GM23338 (cell line): Measurements from ENCODE around the gene SLC13A3. TPM values are rescaled to one million over a fixed set of nuclear protein-coding genes. Genes with fewer than 3 reads are reported as not detected.

ENCODE experiments used
- ATAC-seq: fragments of 200-7000 bp; cut with Tn5 transposase; 3 replicates; pipeline ENCODE4 v1.9.1; 2020
- DNase-seq: peaks from one replicate; pipeline ENCODE4 v3.0.0-alpha.2; 2015; ENCODE audit warnings: low spot score
- H2AFZ ChIP-seq: fragments of 200-600 bp; sonication (generic); 2 replicates; pipeline ENCODE4 v1.8.0; 2016; ENCODE audit warnings: antibody characterized with exemption, mild to moderate bottlenecking, moderate library complexity
- H3F3A ChIP-seq: fragments of 200-600 bp; sonication (generic); replicated peaks from 2 replicates; pipeline ENCODE4 v1.8.0; 2017; ENCODE audit warnings: antibody characterized with exemption, mixed run types, low read depth
- H3K27ac ChIP-seq: fragments of 200-600 bp; sonication (generic); 2 replicates; pipeline ENCODE4 v1.6.1; 2016; ENCODE audit warnings: low read depth
- H3K27me3 ChIP-seq: fragments of 200-600 bp; sonication (generic); 2 replicates; pipeline ENCODE4 v1.8.0; 2016; ENCODE audit warnings: mild to moderate bottlenecking, mixed run types, moderate library complexity; ENCODE audit not compliant: insufficient read depth
- H3K36me3 ChIP-seq: fragments of 200-600 bp; sonication (generic); 2 replicates; pipeline ENCODE4 v1.8.0; 2016; ENCODE audit warnings: mild to moderate bottlenecking; ENCODE audit not compliant: insufficient read depth
- H3K4me1 ChIP-seq: fragments of 200-600 bp; sonication (generic); 2 replicates; pipeline ENCODE4 v1.8.0; 2016; ENCODE audit warnings: mild to moderate bottlenecking, moderate library complexity; ENCODE audit not compliant: insufficient read depth
- H3K4me2 ChIP-seq: fragments of 200-600 bp; sonication (generic); 2 replicates; pipeline ENCODE4 v1.7.1; 2017; ENCODE audit warnings: mixed run types
- H3K4me3 ChIP-seq: fragments of 200-600 bp; sonication (generic); 2 replicates; pipeline ENCODE4 v1.6.1; 2016; ENCODE audit warnings: mixed run types
- H3K79me2 ChIP-seq: fragments of 200-600 bp; sonication (generic); replicated peaks from 2 replicates; pipeline ENCODE4 v1.8.0; 2017; ENCODE audit warnings: mild to moderate bottlenecking; ENCODE audit not compliant: insufficient read depth
- H3K9me2 ChIP-seq: fragments of 200-600 bp; sonication (generic); 2 replicates; pipeline ENCODE4 v1.8.0; 2017; ENCODE audit not compliant: insufficient read depth
- H4K20me1 ChIP-seq: fragments of 200-600 bp; sonication (generic); replicated peaks from 2 replicates; pipeline ENCODE4 v1.8.0; 2017; ENCODE audit warnings: mild to moderate bottlenecking; ENCODE audit not compliant: insufficient read depth
- H3K27ac Mint-ChIP-seq: 2 replicates; pipeline ENCODE4 v1.8.0; 2020; ENCODE audit warnings: inconsistent platforms, mild to moderate bottlenecking, moderate library complexity, mixed read lengths
- H3K27me3 Mint-ChIP-seq: 3 replicates; pipeline ENCODE4 v1.8.0; 2022; ENCODE audit warnings: low read depth, mild to moderate bottlenecking, moderate library complexity, mixed read lengths, inconsistent platforms; ENCODE audit not compliant: insufficient read depth, poor library complexity
- H3K36me3 Mint-ChIP-seq: 3 replicates; pipeline ENCODE4 v1.8.0; 2021; ENCODE audit warnings: low read depth, mild to moderate bottlenecking, inconsistent platforms, moderate library complexity, mixed read lengths
- H3K4me1 Mint-ChIP-seq: 3 replicates; pipeline ENCODE4 v1.8.0; 2020; ENCODE audit warnings: mild to moderate bottlenecking, inconsistent platforms, mixed read lengths
- H3K4me3 Mint-ChIP-seq: 3 replicates; pipeline ENCODE4 v1.8.0; 2021; ENCODE audit warnings: moderate library complexity, mild to moderate bottlenecking, inconsistent platforms, mixed read lengths
- H3K9me3 Mint-ChIP-seq: 3 replicates; pipeline ENCODE4 v1.8.0; 2020; ENCODE audit warnings: moderate library complexity, mild to moderate bottlenecking, inconsistent platforms, mixed read lengths
- CTCF ChIP-seq, 2 experiments: fragments of 200-600 bp in 1 of 2; sonication (generic) in 1 of 2; conservative IDR thresholded peaks; 2 replicates each; pipeline versions ENCODE4 v1.5.1 to v1.6.1; 2016 to 2017; ENCODE audit warnings: antibody characterized with exemption in 2 of 2, low read depth in 2 of 2, mild to moderate bottlenecking in 2 of 2, moderate library complexity in 1 of 2
- ETS1 ChIP-seq: IDR thresholded peaks from 2 replicates; pipeline ENCODE4 v1.6.1; 2016; ENCODE audit warnings: antibody characterized with exemption
- EZH2phosphoT487 ChIP-seq: fragments of 200-600 bp; sonication (generic); IDR thresholded peaks from one replicate; pipeline ENCODE4 v1.8.1; 2018; ENCODE audit warnings: antibody characterized with exemption; ENCODE audit not compliant: unreplicated experiment
- JUNB ChIP-seq: IDR thresholded peaks from one replicate; pipeline ENCODE4 v1.6.1; 2016; ENCODE audit warnings: antibody characterized with exemption; ENCODE audit not compliant: unreplicated experiment
- NANOG ChIP-seq: IDR thresholded peaks from 2 replicates; pipeline ENCODE4 v1.6.1; 2016; ENCODE audit warnings: antibody characterized with exemption, borderline replicate concordance
- POLR2AphosphoS5 ChIP-seq: IDR thresholded peaks from 2 replicates; pipeline ENCODE4 v1.6.1; 2016; ENCODE audit warnings: antibody characterized with exemption, low read depth
- REST ChIP-seq: IDR thresholded peaks from one replicate; pipeline ENCODE4 v1.6.1; 2018; ENCODE audit warnings: antibody characterized with exemption; ENCODE audit not compliant: unreplicated experiment
- STAT1 ChIP-seq: IDR thresholded peaks from one replicate; pipeline ENCODE4 v1.6.1; 2016; ENCODE audit warnings: antibody characterized with exemption; ENCODE audit not compliant: unreplicated experiment
- ZNF331 ChIP-seq: fragments of 250-450 bp; sonication (Bioruptor Pico); IDR thresholded peaks from 2 replicates; pipeline ENCODE4 v1.5.0; 2020; ENCODE audit warnings: low read depth, mild to moderate bottlenecking, moderate library complexity
- ZNF462 ChIP-seq: fragments of 250-450 bp; sonication (Bioruptor Pico); IDR thresholded peaks from 2 replicates; pipeline ENCODE4 v1.5.0; 2020; ENCODE audit warnings: mild to moderate bottlenecking, moderate library complexity
- polyA plus RNA-seq: library from polyadenylated mRNA; unstranded; fragments of >200 nt; fragmentation: Nextera tagmentation; extraction: Ambion mirVana; gene quantifications from 2 replicates; pipeline ENCODE4 v1.2.1, GENCODE V29; 2016
- total RNA-seq: library from RNA; depleted of rRNA; stranded (reverse); fragments of >200 nt; shearing (Covaris generic); gene quantifications from 2 replicates; pipeline ENCODE4 v1.2.3, GENCODE V29; 2014

SLC13A3 gene
- total and polyA plus RNA-seq, 2 experiments from 2014 or later: 8.6 to 9.1 TPM

- H3K4me3 Mint-ChIP-seq: no peak overlapping the region
- Histone ChIP-seq H3K27me3 (no peaks in the 10 kb centered on the region), H4K20me1 (no peaks in the 10 kb centered on the region), H3K4me3 (no peak overlapping the region), H3K4me2 (no peak overlapping the region), H3K27ac (no peak overlapping the region), H3K36me3 (no peaks in the 10 kb centered on the region), H3K9me2 (no peaks in the 10 kb centered on the region), H3K79me2 (no peaks in the 10 kb centered on the region), H3K4me1 (peaks cover 20% of the 10 kb centered on the region; the same call in 1 of the 2 replicates), H2AFZ (no peak overlapping the region), H3F3A (no peaks in the 10 kb centered on the region)
- peaks cover 9% of the 10 kb centered on the region; the same call in 1 of the 3 replicates for H3K4me1 Mint-ChIP-seq
- TF ChIP-seq ZNF331 (CRISPR knock-in tag): no peak
- TF ChIP-seq CTCF (conservative IDR thresholded peaks at IDR 0.05; ENCODE audit: low read depth in 2 of 2): no peak
- TF ChIP-seq JUNB: no peak
- TF ChIP-seq ZNF462: no peak
- no peak for TF ChIP-seq EZH2phosphoT487
- no peak for TF ChIP-seq ETS1
- TF ChIP-seq NANOG: no peak
- TF ChIP-seq STAT1: no peak
- no peak for TF ChIP-seq REST
- no peak for TF ChIP-seq POLR2AphosphoS5
- H3K9me3 Mint-ChIP-seq: no peaks in the 10 kb centered on the region
- ATAC-seq (no peak), DNase-seq (no peak)
- H3K36me3 Mint-ChIP-seq: no peaks in the 10 kb centered on the region
- H3K27ac Mint-ChIP-seq: no peak overlapping the region
- peaks cover 2% of the 10 kb centered on the region for H3K27me3 Mint-ChIP-seq
Observed at GRCh38 chr20:46564241-46564957, 86.9 kb downstream of the SLC13A3 start.
